Measurements from ENCODE around the gene ACE2. TPM values are rescaled to one million over a fixed set of nuclear protein-coding genes. Genes with fewer than 3 reads are reported as not detected.

Gene ACE2
- total RNA-seq (2021; fragmentation: NEBNext Ultra II Directional; extraction: Animal tissue kit (Norgen Biotek cat#: 25700)) = 0.29 TPM in 1 of 2 replicates, not detected in the other
- polyA plus RNA-seq (2011; rRNA removed) = 0.02 and 0.06 TPM in 2 replicates
- 0.06 TPM for polyA plus RNA-seq (2011; cell fraction: cytosol; rRNA removed)
- polyA plus RNA-seq (2011; cell fraction: nucleus; rRNA removed) = 0.07 TPM
- 0.08 to 0.20 TPM (median 0.19 TPM) in 3 of 4 replicates, not detected in the other for polyA plus RNA-seq (2012, experiment 1 of 2)
- polyA plus RNA-seq (2012, experiment 2 of 2) = not detected
- 0.06 TPM for polyA plus RNA-seq (2013, experiment 1 of 2)
- polyA plus RNA-seq (2013, experiment 2 of 2) = 0.06 TPM
- polyA minus RNA-seq (2011; rRNA and poly(A)+ RNA removed) = 0.05 TPM in 1 of 2 replicates, not detected in the other
- not detected for polyA minus RNA-seq (2011; cell fraction: cytosol; rRNA and poly(A)+ RNA removed)
- 0.40 TPM for polyA minus RNA-seq (2011; cell fraction: nucleus; rRNA and poly(A)+ RNA removed)
- long read RNA-seq, experiment 1 = 0 reads
- long read RNA-seq, experiment 2 = 0 reads

DNA sequence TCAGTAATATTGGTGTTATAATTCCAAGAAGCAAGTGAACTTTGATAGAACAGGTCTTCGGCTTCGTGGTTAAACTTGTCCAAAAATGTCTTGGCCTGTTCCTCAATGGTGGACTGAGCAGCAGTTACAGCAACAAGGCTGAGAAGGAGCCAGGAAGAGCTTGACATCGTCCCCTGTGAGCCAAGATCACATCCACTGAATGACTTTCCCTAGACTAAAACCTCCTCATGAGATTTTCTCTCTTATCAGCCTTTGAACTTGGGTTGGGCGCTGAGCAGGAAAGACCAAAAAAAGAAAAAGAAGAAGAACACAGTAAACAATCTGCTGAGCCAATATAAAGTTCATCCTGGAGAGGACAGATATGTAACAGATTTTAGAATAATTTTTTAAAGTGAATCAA lies at the start of gene ACE2:
TSS of gene ACE2 (minus strand) at position 216 of the 400 bp plus-strand sequence. CDS start at position 167, 49 bp downstream.
- FAIRE-seq = no peak
- no peaks in the 10 kb centered on the region for H3K9me3 ChIP-seq (ENCODE audit: insufficient read depth in 2 of 2, low read depth in 1 of 2, low read length in 1 of 2)
- H3K4ac ChIP-seq (replicated peaks; ENCODE audit: insufficient read length, low read depth, low read length) = no peak within 1 kb of the TSS
- H3K4me3 ChIP-seq (ENCODE audit: extremely low read depth in 1 of 4, insufficient read depth in 2 of 4, low read depth in 3 of 4, low read length in 4 of 4) = no peak within 1 kb of the TSS
- H4K8ac ChIP-seq (ENCODE audit: extremely low read depth, insufficient read depth, low read length) = no peak within 1 kb of the TSS
- ChIA-PET POLR2A (ENCODE audit: partially characterized antibody) (no interaction called here), CTCF (ENCODE audit: partially characterized antibody) (interaction anchor here (1.0 kb wide), 1 partner anchor 48 kb away, joined by 3 read pairs; no protein-coding TSS in a partner anchor)
- H3K56ac ChIP-seq (replicated peaks; ENCODE audit: insufficient read length, low read depth, low read length) = no peak within 1 kb of the TSS
- no peaks in the 10 kb centered on the region for H3K79me1 ChIP-seq (ENCODE audit: low read depth, low read length)
- H3K4me1 ChIP-seq (replicated peaks in 1 of 4; ENCODE audit: control insufficient read depth in 3 of 4, insufficient read depth in 4 of 4, low read length in 3 of 4) = no peaks in the 10 kb centered on the region
- no peak within 1 kb of the TSS for H3K4me2 ChIP-seq (ENCODE audit: insufficient read depth in 1 of 2, low read depth in 2 of 2, low read length in 2 of 2)
- no peak within 1 kb of the TSS for H2BK15ac ChIP-seq (ENCODE audit: low read length)
- no peak within 1 kb of the TSS for H2BK20ac ChIP-seq (ENCODE audit: low read length)
- no peaks in the 10 kb centered on the region for H3K27me3 ChIP-seq (replicated peaks in 1 of 4; ENCODE audit: control insufficient read depth in 3 of 4, extremely low read depth in 1 of 4, insufficient read depth in 3 of 4, low read length in 3 of 4)
- 75% methylated on average over 2 of the region's 4 CpGs; no CpG with 5 or more reads in 1 of the 2 experiments for WGBS, 2 experiments (ENCODE audit: extremely low coverage in 1 of 2, insufficient coverage in 1 of 2, insufficient read length in 1 of 2, insufficient replicate concordance in 2 of 2, low coverage in 1 of 2, low lambda C conversion rate in 2 of 2, missing lambda C conversion rate in 1 of 2)
- no peak within 1 kb of the TSS for H2BK120ac ChIP-seq (replicated peaks; ENCODE audit: low read depth, low read length)
- no peak within 1 kb of the TSS for H4K91ac ChIP-seq (replicated peaks; ENCODE audit: insufficient read length, low read length)
- H3K14ac ChIP-seq (ENCODE audit: insufficient read length) = no peak within 1 kb of the TSS
- no peak within 1 kb of the TSS for H4K5ac ChIP-seq (ENCODE audit: insufficient read length, low read depth, low read length)
- H2AK5ac ChIP-seq (ENCODE audit: low read depth, low read length) = no peak within 1 kb of the TSS
- H3K23me2 ChIP-seq (ENCODE audit: low read depth, low read length) = no peaks in the 10 kb centered on the region
- no peak within 1 kb of the TSS for H2AFZ ChIP-seq (ENCODE audit: low read length)
- H3K23ac ChIP-seq (ENCODE audit: insufficient read length) = no peak within 1 kb of the TSS
- H3K79me2 ChIP-seq (ENCODE audit: control insufficient read depth in 1 of 2, insufficient read depth in 2 of 2, low read length in 2 of 2) = no peaks in the 10 kb centered on the region
- no peak within 1 kb of the TSS for H2BK12ac ChIP-seq (ENCODE audit: low read depth, low read length)
- TF ChIP-seq NRF1 (IDR thresholded peaks at IDR 0.05; ENCODE audit: low read depth, low read length) = no peak
- no peak for TF ChIP-seq CBX8 (IDR thresholded peaks at IDR 0.05; ENCODE audit: borderline replicate concordance, low read depth, low read length)
- TF ChIP-seq ZNF274 (IDR thresholded peaks at IDR 0.05; ENCODE audit: borderline replicate concordance, extremely low read depth, low read length) = no peak
- no peak for TF ChIP-seq RAD21 (IDR thresholded peaks at IDR 0.05 in 1 of 2, conservative IDR thresholded peaks at IDR 0.05 in 1 of 2; ENCODE audit: low read depth in 2 of 2, low read length in 2 of 2)
- no peak for TF ChIP-seq CEBPB (IDR thresholded peaks at IDR 0.05; ENCODE audit: low read depth, low read length)
- no peak for TF ChIP-seq EP300 (IDR thresholded peaks at IDR 0.05; ENCODE audit: borderline replicate concordance in 1 of 2, low read depth in 2 of 2, low read length in 2 of 2)
- no peak for TF ChIP-seq RFX5 (IDR thresholded peaks at IDR 0.05; ENCODE audit: borderline replicate concordance, low read depth, low read length)
- H3K27ac ChIP-seq (ENCODE audit: low read depth, low read length) = no peak within 1 kb of the TSS
- no peaks in the 10 kb centered on the region for H3K36me3 ChIP-seq (ENCODE audit: control insufficient read depth in 2 of 4, insufficient read depth in 4 of 4, low read length in 3 of 4)
- no peak within 1 kb of the TSS for H3K18ac ChIP-seq (ENCODE audit: extremely low read depth, low read length)
- no peak for DNase-seq (ENCODE audit: low read depth in 1 of 2, low spot score in 2 of 2)
- H2BK5ac ChIP-seq (ENCODE audit: low read depth, low read length) = no peak within 1 kb of the TSS
- no peaks in the 10 kb centered on the region for H4K20me1 ChIP-seq (replicated peaks in 1 of 2; ENCODE audit: control insufficient read depth in 1 of 2, insufficient read depth in 2 of 2, low read length in 2 of 2)
- H3K9ac ChIP-seq (replicated peaks in 1 of 4; ENCODE audit: extremely low read depth in 1 of 4, low read depth in 3 of 4, low read length in 3 of 4) = no peak within 1 kb of the TSS
